ENCODE measurements around the gene ELAPOR1.

GRCh38 chr1:109162626-109163025 is 48.7 kb downstream of the ELAPOR1 start:
- TF ChIP-seq CTCF (IDR thresholded peaks at IDR 0.05; ENCODE audit: insufficient read depth, low read depth, low read length) (no peak), EZH2 (IDR thresholded peaks at IDR 0.05; ENCODE audit: insufficient read depth, low read length) (no peak)
